GM23338 (cell line): ENCODE measurements around the gene SLC4A5. TPM values are rescaled to one million over a fixed set of nuclear protein-coding genes. Genes with fewer than 3 reads are reported as not detected.

Experiments used
- ATAC-seq: fragments of 200-7000 bp; cut with Tn5 transposase; 3 replicates; pipeline ENCODE4 v1.9.1; 2020
- DNase-seq: peaks from one replicate; pipeline ENCODE4 v3.0.0-alpha.2; 2015; ENCODE audit warnings: low spot score
- H2AFZ ChIP-seq: fragments of 200-600 bp; sonication (generic); 2 replicates; pipeline ENCODE4 v1.8.0; 2016; ENCODE audit warnings: antibody characterized with exemption, mild to moderate bottlenecking, moderate library complexity
- H3F3A ChIP-seq: fragments of 200-600 bp; sonication (generic); replicated peaks from 2 replicates; pipeline ENCODE4 v1.8.0; 2017; ENCODE audit warnings: antibody characterized with exemption, mixed run types, low read depth
- H3K27ac ChIP-seq: fragments of 200-600 bp; sonication (generic); 2 replicates; pipeline ENCODE4 v1.6.1; 2016; ENCODE audit warnings: low read depth
- H3K27me3 ChIP-seq: fragments of 200-600 bp; sonication (generic); 2 replicates; pipeline ENCODE4 v1.8.0; 2016; ENCODE audit warnings: mild to moderate bottlenecking, mixed run types, moderate library complexity; ENCODE audit not compliant: insufficient read depth
- H3K36me3 ChIP-seq: fragments of 200-600 bp; sonication (generic); 2 replicates; pipeline ENCODE4 v1.8.0; 2016; ENCODE audit warnings: mild to moderate bottlenecking; ENCODE audit not compliant: insufficient read depth
- H3K4me1 ChIP-seq: fragments of 200-600 bp; sonication (generic); 2 replicates; pipeline ENCODE4 v1.8.0; 2016; ENCODE audit warnings: mild to moderate bottlenecking, moderate library complexity; ENCODE audit not compliant: insufficient read depth
- H3K4me2 ChIP-seq: fragments of 200-600 bp; sonication (generic); 2 replicates; pipeline ENCODE4 v1.7.1; 2017; ENCODE audit warnings: mixed run types
- H3K4me3 ChIP-seq: fragments of 200-600 bp; sonication (generic); 2 replicates; pipeline ENCODE4 v1.6.1; 2016; ENCODE audit warnings: mixed run types
- H3K79me2 ChIP-seq: fragments of 200-600 bp; sonication (generic); replicated peaks from 2 replicates; pipeline ENCODE4 v1.8.0; 2017; ENCODE audit warnings: mild to moderate bottlenecking; ENCODE audit not compliant: insufficient read depth
- H3K9me2 ChIP-seq: fragments of 200-600 bp; sonication (generic); 2 replicates; pipeline ENCODE4 v1.8.0; 2017; ENCODE audit not compliant: insufficient read depth
- H4K20me1 ChIP-seq: fragments of 200-600 bp; sonication (generic); replicated peaks from 2 replicates; pipeline ENCODE4 v1.8.0; 2017; ENCODE audit warnings: mild to moderate bottlenecking; ENCODE audit not compliant: insufficient read depth
- H3K27ac Mint-ChIP-seq: 2 replicates; pipeline ENCODE4 v1.8.0; 2020; ENCODE audit warnings: inconsistent platforms, mild to moderate bottlenecking, moderate library complexity, mixed read lengths
- H3K27me3 Mint-ChIP-seq: 3 replicates; pipeline ENCODE4 v1.8.0; 2022; ENCODE audit warnings: low read depth, mild to moderate bottlenecking, moderate library complexity, mixed read lengths, inconsistent platforms; ENCODE audit not compliant: insufficient read depth, poor library complexity
- H3K36me3 Mint-ChIP-seq: 3 replicates; pipeline ENCODE4 v1.8.0; 2021; ENCODE audit warnings: low read depth, mild to moderate bottlenecking, inconsistent platforms, moderate library complexity, mixed read lengths
- H3K4me1 Mint-ChIP-seq: 3 replicates; pipeline ENCODE4 v1.8.0; 2020; ENCODE audit warnings: mild to moderate bottlenecking, inconsistent platforms, mixed read lengths
- H3K4me3 Mint-ChIP-seq: 3 replicates; pipeline ENCODE4 v1.8.0; 2021; ENCODE audit warnings: moderate library complexity, mild to moderate bottlenecking, inconsistent platforms, mixed read lengths
- H3K9me3 Mint-ChIP-seq: 3 replicates; pipeline ENCODE4 v1.8.0; 2020; ENCODE audit warnings: moderate library complexity, mild to moderate bottlenecking, inconsistent platforms, mixed read lengths
- CREB1 ChIP-seq: fragments of 250-450 bp; sonication (Bioruptor Pico); IDR thresholded peaks from 2 replicates; pipeline ENCODE4 v1.5.0; 2020; ENCODE audit warnings: low read depth, mild to moderate bottlenecking, moderate library complexity
- CTCF ChIP-seq, 2 experiments: fragments of 200-600 bp in 1 of 2; sonication (generic) in 1 of 2; conservative IDR thresholded peaks; 2 replicates each; pipeline versions ENCODE4 v1.5.1 to v1.6.1; 2016 to 2017; ENCODE audit warnings: antibody characterized with exemption in 2 of 2, low read depth in 2 of 2, mild to moderate bottlenecking in 2 of 2, moderate library complexity in 1 of 2
- ETS1 ChIP-seq: IDR thresholded peaks from 2 replicates; pipeline ENCODE4 v1.6.1; 2016; ENCODE audit warnings: antibody characterized with exemption
- EZH2 ChIP-seq: fragments of 200-600 bp; sonication (generic); IDR thresholded peaks from one replicate; pipeline ENCODE4 v1.8.0; 2017; ENCODE audit warnings: antibody characterized with exemption, mild to moderate bottlenecking, low read depth; ENCODE audit not compliant: unreplicated experiment
- EZH2phosphoT487 ChIP-seq: fragments of 200-600 bp; sonication (generic); IDR thresholded peaks from one replicate; pipeline ENCODE4 v1.8.1; 2018; ENCODE audit warnings: antibody characterized with exemption; ENCODE audit not compliant: unreplicated experiment
- JUNB ChIP-seq: IDR thresholded peaks from one replicate; pipeline ENCODE4 v1.6.1; 2016; ENCODE audit warnings: antibody characterized with exemption; ENCODE audit not compliant: unreplicated experiment
- NANOG ChIP-seq: IDR thresholded peaks from 2 replicates; pipeline ENCODE4 v1.6.1; 2016; ENCODE audit warnings: antibody characterized with exemption, borderline replicate concordance
- POLR2AphosphoS5 ChIP-seq: IDR thresholded peaks from 2 replicates; pipeline ENCODE4 v1.6.1; 2016; ENCODE audit warnings: antibody characterized with exemption, low read depth
- REST ChIP-seq: IDR thresholded peaks from one replicate; pipeline ENCODE4 v1.6.1; 2018; ENCODE audit warnings: antibody characterized with exemption; ENCODE audit not compliant: unreplicated experiment
- STAT1 ChIP-seq: IDR thresholded peaks from one replicate; pipeline ENCODE4 v1.6.1; 2016; ENCODE audit warnings: antibody characterized with exemption; ENCODE audit not compliant: unreplicated experiment
- ZNF114 ChIP-seq: fragments of 250-450 bp; sonication (Bioruptor Pico); IDR thresholded peaks from 2 replicates; pipeline ENCODE4 v1.5.0; 2020; ENCODE audit warnings: mild to moderate bottlenecking, moderate library complexity
- ZNF331 ChIP-seq: fragments of 250-450 bp; sonication (Bioruptor Pico); IDR thresholded peaks from 2 replicates; pipeline ENCODE4 v1.5.0; 2020; ENCODE audit warnings: low read depth, mild to moderate bottlenecking, moderate library complexity
- ZNF462 ChIP-seq: fragments of 250-450 bp; sonication (Bioruptor Pico); IDR thresholded peaks from 2 replicates; pipeline ENCODE4 v1.5.0; 2020; ENCODE audit warnings: mild to moderate bottlenecking, moderate library complexity
- polyA plus RNA-seq: library from polyadenylated mRNA; unstranded; fragments of >200 nt; fragmentation: Nextera tagmentation; extraction: Ambion mirVana; gene quantifications from 2 replicates; pipeline ENCODE4 v1.2.1, GENCODE V29; 2016
- total RNA-seq: library from RNA; depleted of rRNA; stranded (reverse); fragments of >200 nt; shearing (Covaris generic); gene quantifications from 2 replicates; pipeline ENCODE4 v1.2.3, GENCODE V29; 2014

Gene SLC4A5
- total and polyA plus RNA-seq, 2 experiments from 2014 or later = 0.24 to 0.70 TPM

- peaks cover 8% of the 10 kb centered on the region; the same call in 1 of the 2 replicates for H3K9me2 ChIP-seq
- Mint-ChIP-seq H3K4me1 (no peaks in the 10 kb centered on the region), H3K27me3 (peaks cover 5% of the 10 kb centered on the region), H3K36me3 (no peaks in the 10 kb centered on the region), H3K9me3 (no peaks in the 10 kb centered on the region), H3K27ac (no peak overlapping the region), H3K4me3 (no peak overlapping the region)
- no peak overlapping the region for H3K4me3 ChIP-seq
- H3K4me2 ChIP-seq = no peak overlapping the region
- no peak overlapping the region for H2AFZ ChIP-seq
- no peaks in the 10 kb centered on the region for H3K4me1 ChIP-seq
- ATAC-seq (no peak), DNase-seq (no peak)
- H3K27ac ChIP-seq = no peak overlapping the region
- H3K27me3 ChIP-seq = no peaks in the 10 kb centered on the region
- no peaks in the 10 kb centered on the region for H3K79me2 ChIP-seq
- no peaks in the 10 kb centered on the region for H3F3A ChIP-seq
- TF ChIP-seq CREB1 (CRISPR knock-in tag) (no peak), JUNB (no peak), ZNF114 (CRISPR knock-in tag) (no peak), ZNF462 (CRISPR knock-in tag) (no peak), CTCF (conservative IDR thresholded peaks at IDR 0.05; ENCODE audit: low read depth in 2 of 2) (no peak), ZNF331 (CRISPR knock-in tag) (no peak), NANOG (no peak), EZH2 (no peak), REST (no peak), POLR2AphosphoS5 (no peak), EZH2phosphoT487 (no peak), ETS1 (no peak), STAT1 (no peak)
- no peaks in the 10 kb centered on the region for H4K20me1 ChIP-seq
- H3K36me3 ChIP-seq = no peaks in the 10 kb centered on the region
Observed at GRCh38 chr2:74286725-74287124, 56.5 kb downstream of the SLC4A5 start.
